ENCODE data around the gene GMEB2.
"Not testable (repeated sequence)": the region's sequence is repeated elsewhere in the genome, so short reads cannot be mapped to it uniquely, and the experiment has no call there.

Gene GMEB2

DNA sequence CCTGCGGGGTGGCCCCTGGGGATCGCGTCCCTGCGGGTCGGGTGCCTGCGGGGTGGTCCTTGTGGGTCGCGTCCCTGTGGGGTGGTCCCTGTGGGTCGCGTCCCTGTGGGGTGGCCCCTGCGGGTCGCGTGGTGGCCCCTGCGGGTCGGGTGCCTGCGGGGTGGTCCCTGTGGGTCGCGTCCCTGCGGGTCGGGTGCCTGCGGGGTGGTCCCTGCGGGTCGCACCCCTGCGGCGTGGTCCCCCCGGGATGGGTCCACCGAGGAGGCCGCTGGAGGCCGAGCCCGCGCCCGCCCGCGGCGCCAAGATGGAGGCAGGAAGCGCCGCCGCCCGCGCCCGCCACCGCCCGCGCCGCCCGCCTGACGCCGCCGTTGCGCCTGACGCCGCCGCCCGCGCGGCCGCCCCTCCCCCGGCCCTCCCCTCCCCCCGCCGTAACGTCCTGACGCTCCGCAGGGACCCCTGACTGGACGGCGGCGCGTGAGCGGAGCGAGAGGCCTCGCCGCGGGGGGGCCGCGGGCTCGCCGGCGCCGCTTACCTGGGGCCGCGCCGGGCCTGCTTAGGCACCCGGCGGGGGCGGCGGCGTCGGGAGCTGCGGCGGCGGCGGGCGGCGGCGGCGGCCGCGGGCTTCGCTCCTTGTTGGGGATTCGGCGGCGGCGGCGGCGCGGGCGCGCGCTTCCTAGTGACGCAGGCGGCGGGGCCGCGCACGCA is at the start of gene GMEB2:
TSS of gene GMEB2 (minus strand) at position 678 of the 705 bp plus-strand sequence. CDS start 7,704 bp downstream, outside the sequence.
- no peak for DNase-seq (ENCODE audit: extremely low read depth, low read depth)
- H3K4me3 ChIP-seq (replicated peaks; ENCODE audit: low read depth, low read length), result peak within 1 kb of the TSS; percentile 96
- no peak for TF ChIP-seq CTCF (IDR thresholded peaks at IDR 0.05; ENCODE audit: low read depth, low read length, missing control alignments)

DNA sequence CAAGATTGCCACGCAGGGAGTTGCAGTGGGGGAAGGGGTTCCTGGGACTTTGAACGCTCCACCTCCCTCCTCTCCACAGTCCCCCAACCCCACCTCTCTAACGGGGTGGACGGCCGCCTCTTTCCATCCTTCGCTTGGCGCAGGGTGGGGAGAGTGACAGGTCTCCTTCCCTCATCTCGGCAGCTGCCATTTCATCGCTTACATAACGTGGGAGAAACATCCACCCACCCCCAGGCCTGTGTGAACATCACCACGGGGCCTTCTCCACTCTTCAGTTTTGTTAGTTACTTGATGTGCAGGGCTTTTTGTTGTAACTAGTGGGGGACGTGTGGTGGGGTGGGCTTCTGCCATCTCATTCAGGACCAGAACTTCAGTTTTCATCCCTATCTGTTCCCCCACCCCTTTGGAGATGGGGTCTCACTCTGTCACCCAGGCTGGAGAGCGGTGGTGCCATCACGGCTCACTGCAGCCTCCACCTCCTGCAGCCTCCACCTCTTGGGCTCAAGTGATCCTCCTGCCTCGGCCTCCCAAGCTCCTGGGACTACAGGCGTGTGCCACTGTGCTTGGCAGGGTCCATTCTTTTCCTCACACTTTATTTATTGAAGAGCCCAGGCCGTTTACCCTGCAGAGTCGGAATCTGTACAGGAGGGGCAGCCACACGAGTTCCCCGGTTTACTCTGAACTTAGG is 48.9 kb upstream of the GMEB2 start:
- no peak overlapping the region for H3K4me3 ChIP-seq (replicated peaks; ENCODE audit: low read depth, low read length)
- no peak for TF ChIP-seq CTCF (IDR thresholded peaks at IDR 0.05; ENCODE audit: low read depth, low read length, missing control alignments)
- no peak for DNase-seq (ENCODE audit: extremely low read depth, low read depth)

DNA sequence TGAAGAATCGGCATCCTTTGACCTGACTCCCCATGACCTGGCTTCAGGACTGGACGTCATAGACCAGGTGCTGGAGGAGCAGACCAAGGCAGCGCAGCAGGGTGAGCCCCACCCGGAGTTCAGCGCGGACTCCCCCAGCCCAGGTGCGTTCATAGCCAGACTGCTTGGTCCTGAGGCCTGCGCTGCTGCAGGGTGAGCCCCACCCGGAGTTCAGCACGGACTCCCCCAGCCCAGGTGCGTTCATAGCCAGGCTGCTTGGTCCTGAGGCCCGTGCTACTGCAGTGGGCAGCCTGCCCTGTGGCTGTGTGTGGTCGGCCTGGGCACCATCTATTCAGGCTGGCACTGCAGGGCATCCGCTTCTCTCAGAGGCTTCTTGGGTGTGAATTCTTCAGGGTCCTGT is 47.0 kb upstream of the GMEB2 start:
- TF ChIP-seq CTCF (IDR thresholded peaks at IDR 0.05; ENCODE audit: low read depth, low read length, missing control alignments), result no peak
- no peak for DNase-seq (ENCODE audit: extremely low read depth, low read depth)
- H3K4me3 ChIP-seq (replicated peaks; ENCODE audit: low read depth, low read length), result no peak overlapping the region

- TF ChIP-seq CTCF (IDR thresholded peaks at IDR 0.05; ENCODE audit: low read depth, low read length, missing control alignments), result no peak
- H3K4me3 ChIP-seq (replicated peaks; ENCODE audit: low read depth, low read length), result no peak overlapping the region
- no peak for DNase-seq (ENCODE audit: extremely low read depth, low read depth)
Measured at GRCh38 chr20:63672666-63673065, 45.8 kb upstream of the GMEB2 start.

DNA sequence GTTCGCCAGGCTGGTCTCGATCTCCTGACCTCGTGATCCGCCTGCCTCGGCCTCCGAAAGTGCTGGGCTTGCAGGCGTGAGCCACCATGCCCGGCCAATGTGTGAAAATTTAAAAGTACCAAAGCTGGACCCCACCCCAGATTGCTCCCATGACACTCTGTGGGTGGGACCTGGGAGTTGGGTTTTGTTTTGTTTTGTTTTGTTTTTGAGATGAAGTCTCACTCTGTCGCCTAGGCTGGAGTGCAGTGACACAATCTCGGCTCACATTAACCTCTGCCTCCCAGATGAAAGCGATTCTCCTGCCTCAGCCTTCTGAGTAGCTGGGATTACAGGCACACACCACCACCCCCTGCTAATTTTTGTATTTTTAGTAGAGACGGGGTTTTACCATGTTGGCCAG is 44.8 kb upstream of the GMEB2 start:
- DNase-seq (ENCODE audit: extremely low read depth, low read depth), result not testable (repeated sequence)

DNA sequence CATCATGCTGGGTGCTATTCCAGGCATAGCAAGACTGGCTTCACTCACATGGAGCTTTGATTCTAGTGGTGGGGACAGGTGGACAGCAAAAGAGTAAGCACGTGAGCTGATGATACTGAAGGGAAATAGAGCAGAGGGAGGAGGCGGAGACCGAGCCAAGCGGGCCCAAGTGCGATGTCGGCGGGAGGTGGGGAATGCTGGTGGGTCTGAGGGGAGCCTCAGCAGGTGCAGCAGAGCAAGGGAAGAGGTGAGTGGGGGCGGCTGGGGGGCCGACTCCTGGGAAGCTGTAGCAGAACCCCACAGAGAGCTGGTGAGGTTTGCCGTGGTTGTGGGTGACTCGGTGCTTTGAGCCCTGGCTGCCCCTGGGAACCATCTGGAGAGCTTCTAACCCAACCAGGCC is 41.5 kb upstream of the GMEB2 start:
- no peak for DNase-seq (ENCODE audit: extremely low read depth, low read depth)
- H3K4me3 ChIP-seq (replicated peaks; ENCODE audit: low read depth, low read length), result no peak overlapping the region
- no peak for TF ChIP-seq CTCF (IDR thresholded peaks at IDR 0.05; ENCODE audit: low read depth, low read length, missing control alignments)

More for the DNA sequence above, 44.8 kb upstream of the GMEB2 start:
- H3K4me3 ChIP-seq (replicated peaks; ENCODE audit: low read depth, low read length), result not testable (repeated sequence)

DNA sequence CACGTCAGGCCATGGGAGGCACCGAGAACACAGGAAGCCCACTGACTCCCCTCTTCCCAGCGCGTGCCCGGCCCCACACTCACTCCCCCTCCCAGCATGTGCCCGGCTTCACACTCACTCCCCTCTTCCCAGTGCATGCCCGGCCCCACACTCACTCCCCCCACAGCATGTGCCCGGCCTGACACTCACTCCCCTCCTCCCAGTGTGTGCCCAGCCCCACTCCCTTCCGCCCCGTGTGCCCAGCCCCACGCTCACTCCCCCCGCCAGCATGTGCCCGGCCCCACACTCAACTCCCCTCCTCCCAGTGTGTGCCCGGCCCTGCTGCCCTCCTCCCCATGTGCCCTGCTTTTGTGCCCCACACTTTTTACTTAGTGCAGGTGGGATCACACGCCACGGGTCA is 41.0 kb upstream of the GMEB2 start:
- no peak for DNase-seq (ENCODE audit: extremely low read depth, low read depth)
- TF ChIP-seq CTCF (IDR thresholded peaks at IDR 0.05; ENCODE audit: low read depth, low read length, missing control alignments), result no peak
- H3K4me3 ChIP-seq (replicated peaks; ENCODE audit: low read depth, low read length), result no peak overlapping the region
